A673 (cell line): ENCODE data around the gene SMAD3. TPM values are rescaled to one million over a fixed set of nuclear protein-coding genes. Genes with fewer than 3 reads are reported as not detected.

Experiments
- Bru-seq: library from RNA; stranded (reverse); fragments of 400-500 nt; gene quantifications from one replicate; lab custom pipeline; 2021; lab: Mats Ljungman, UMichigan
- BruChase-seq, 2 experiments: library from RNA; stranded (reverse); fragments of 400-500 nt; gene quantifications; one replicate each; lab custom pipeline; 2021; lab: Mats Ljungman, UMichigan
- BruUV-seq: library from RNA; stranded (reverse); fragments of 400-500 nt; replicated peaks from 2 replicates; lab custom pipeline; 2021; lab: Mats Ljungman, UMichigan
- CTCF ChIA-PET: fragments of 300-600 bp; sonication (Branson Sonifier 250); formaldehyde crosslinking; loops from one replicate; lab custom pipeline; 2022; ENCODE audit warnings: antibody characterized with exemption; lab: Charles Lee
- POLR2A ChIA-PET: fragments of 300-600 bp; sonication (Branson Sonifier 250); formaldehyde crosslinking; loops from one replicate; lab custom pipeline; 2022; ENCODE audit warnings: antibody characterized with exemption; ENCODE audit not compliant: low non-redundant PET; lab: Charles Lee
- DNase-seq: peaks from one replicate; pipeline ENCODE4 v3.0.0-alpha.2; 2015; ENCODE audit warnings: low spot score
- H3K27ac ChIP-seq: fragments of 200-600 bp; sonication (generic); 2 replicates; pipeline ENCODE4 v1.5.1; 2016; ENCODE audit warnings: mixed run types, low read depth, mild to moderate bottlenecking, mixed read lengths, antibody characterized with exemption, low read length; ENCODE audit not compliant: poor library complexity, severe bottlenecking
- H3K27me3 ChIP-seq: fragments of 200-600 bp; sonication (generic); replicated peaks from 2 replicates; pipeline ENCODE4 v1.6.1; 2017; ENCODE audit warnings: mixed run types, low read depth, mild to moderate bottlenecking, mixed read lengths, antibody characterized with exemption, low read length; ENCODE audit not compliant: insufficient read depth, poor library complexity
- H3K36me3 ChIP-seq: fragments of 200-600 bp; sonication (generic); 2 replicates; pipeline ENCODE4 v1.6.1; 2016; ENCODE audit warnings: mixed run types, mild to moderate bottlenecking, mixed read lengths, antibody characterized with exemption, low read length; ENCODE audit not compliant: insufficient read depth, poor library complexity, severe bottlenecking
- H3K4me1 ChIP-seq: fragments of 200-600 bp; sonication (generic); 2 replicates; pipeline ENCODE4 v1.6.1; 2017; ENCODE audit warnings: mixed run types, mild to moderate bottlenecking, mixed read lengths, antibody characterized with exemption, low read length; ENCODE audit not compliant: insufficient read depth, poor library complexity, severe bottlenecking
- H3K4me3 ChIP-seq: fragments of 200-600 bp; sonication (generic); 2 replicates; pipeline ENCODE4 v1.5.1; 2016; ENCODE audit warnings: low read depth, mixed run types, mild to moderate bottlenecking, mixed read lengths, low read length; ENCODE audit not compliant: poor library complexity, severe bottlenecking
- H3K9me3 ChIP-seq: fragments of 200-600 bp; sonication (generic); 2 replicates; pipeline ENCODE4 v1.6.1; 2016; ENCODE audit warnings: mixed run types, low read depth, mild to moderate bottlenecking, mixed read lengths, antibody characterized with exemption, low read length; ENCODE audit not compliant: poor library complexity, severe bottlenecking
- EZH2 ChIP-seq: fragments of 200-600 bp; sonication (generic); IDR thresholded peaks from 2 replicates; pipeline ENCODE4 v1.6.1; 2017; ENCODE audit warnings: borderline replicate concordance, low read depth, mild to moderate bottlenecking, mixed read lengths, antibody characterized with exemption, low read length; ENCODE audit not compliant: poor library complexity, severe bottlenecking
- intact Hi-C: fragments of 100-400 bp; cut with micrococcal nuclease; formaldehyde crosslinking; loops from one replicate; pipeline ENCODE4 v1.10.0; 2022; ENCODE audit not compliant: unreplicated experiment
- long read RNA-seq: library from polyadenylated mRNA; stranded (forward); transcript quantifications from one replicate; pipeline ENCODE4 v2.0.0, GENCODE V29; 2022
- total RNA-seq: library from RNA; stranded (reverse); gene quantifications from 2 replicates; pipeline ENCODE4 v1.2.3, GENCODE V29; 2021
- TF ChIP-seq, protein P1 (sequence below): fragments of 300-800, 200-600 bp; sonication (generic); conservative IDR thresholded peaks from 2 replicates; pipeline ENCODE4 v1.5.1; 2017; ENCODE audit warnings: low read depth, mild to moderate bottlenecking, antibody characterized with exemption, low read length, moderate library complexity, mixed read lengths

SMAD3 gene
- total RNA-seq, result 31.0 and 43.0 TPM in 2 replicates
- Bru-seq, nascent RNA, result percentile 80 among the genes with signal in this experiment
- BruChase-seq, experiment 1, labeled RNA remaining after a 2-hour chase, result percentile 84 among the genes with signal in this experiment
- BruChase-seq, experiment 2, labeled RNA remaining after a 6-hour chase, result percentile 80 among the genes with signal in this experiment
- long read RNA-seq, full-length matches to known transcripts, result 10 of 26 reads
- long read RNA-seq, partial matches to known transcripts, result 9 of 26 reads
- long read RNA-seq, other reads (novel, unspliced or antisense), result 7 of 26 reads

- intact Hi-C loops, result loop anchor here (10.0 kb wide), 1 partner anchor 111 kb away; no protein-coding TSS in a partner anchor
- peak within 1 kb of the TSS; percentile 98 for H3K4me3 ChIP-seq
- H3K9me3 ChIP-seq, result no peaks in the 10 kb centered on the region
- peaks cover 24% of the 10 kb centered on the region for H3K4me1 ChIP-seq
- ChIA-PET CTCF (no interaction called here), POLR2A (no interaction called here)
- BruUV-seq, result no TSS peak
- DNase-seq, result peak; percentile 94
- no peaks in the 10 kb centered on the region for H3K27me3 ChIP-seq
- H3K36me3 ChIP-seq, result no peaks in the 10 kb centered on the region
- peak within 1 kb of the TSS; percentile 86 for H3K27ac ChIP-seq
- TF ChIP-seq, protein P1, sequence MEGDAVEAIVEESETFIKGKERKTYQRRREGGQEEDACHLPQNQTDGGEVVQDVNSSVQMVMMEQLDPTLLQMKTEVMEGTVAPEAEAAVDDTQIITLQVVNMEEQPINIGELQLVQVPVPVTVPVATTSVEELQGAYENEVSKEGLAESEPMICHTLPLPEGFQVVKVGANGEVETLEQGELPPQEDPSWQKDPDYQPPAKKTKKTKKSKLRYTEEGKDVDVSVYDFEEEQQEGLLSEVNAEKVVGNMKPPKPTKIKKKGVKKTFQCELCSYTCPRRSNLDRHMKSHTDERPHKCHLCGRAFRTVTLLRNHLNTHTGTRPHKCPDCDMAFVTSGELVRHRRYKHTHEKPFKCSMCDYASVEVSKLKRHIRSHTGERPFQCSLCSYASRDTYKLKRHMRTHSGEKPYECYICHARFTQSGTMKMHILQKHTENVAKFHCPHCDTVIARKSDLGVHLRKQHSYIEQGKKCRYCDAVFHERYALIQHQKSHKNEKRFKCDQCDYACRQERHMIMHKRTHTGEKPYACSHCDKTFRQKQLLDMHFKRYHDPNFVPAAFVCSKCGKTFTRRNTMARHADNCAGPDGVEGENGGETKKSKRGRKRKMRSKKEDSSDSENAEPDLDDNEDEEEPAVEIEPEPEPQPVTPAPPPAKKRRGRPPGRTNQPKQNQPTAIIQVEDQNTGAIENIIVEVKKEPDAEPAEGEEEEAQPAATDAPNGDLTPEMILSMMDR, result no peak
- TF ChIP-seq EZH2, result no peak
Measured at GRCh38 chr15:67065531-67066005, at the start of gene SMAD3. Gene SMAD3, plus strand, starts transcription at chr15:67065602. Its CDS starts 553 bp downstream, at chr15:67066155.

GRCh38 chr15:67017311-67017710, 48.1 kb upstream of the SMAD3 start:
- BruUV-seq, result no TSS peak
- no peaks in the 10 kb centered on the region for H3K9me3 ChIP-seq
- TF ChIP-seq, protein P1, result no peak
- TF ChIP-seq EZH2, result no peak
- H3K27ac ChIP-seq, result no peak overlapping the region
- intact Hi-C loops, result no loop called here
- POLR2A ChIA-PET, result no interaction called here
- H3K4me1 ChIP-seq, result peaks cover 10% of the 10 kb centered on the region
- H3K27me3 ChIP-seq, result no peaks in the 10 kb centered on the region
- no peak overlapping the region for H3K4me3 ChIP-seq
- H3K36me3 ChIP-seq, result no peaks in the 10 kb centered on the region
- CTCF ChIA-PET, result no interaction called here
- no peak for DNase-seq

DNA sequence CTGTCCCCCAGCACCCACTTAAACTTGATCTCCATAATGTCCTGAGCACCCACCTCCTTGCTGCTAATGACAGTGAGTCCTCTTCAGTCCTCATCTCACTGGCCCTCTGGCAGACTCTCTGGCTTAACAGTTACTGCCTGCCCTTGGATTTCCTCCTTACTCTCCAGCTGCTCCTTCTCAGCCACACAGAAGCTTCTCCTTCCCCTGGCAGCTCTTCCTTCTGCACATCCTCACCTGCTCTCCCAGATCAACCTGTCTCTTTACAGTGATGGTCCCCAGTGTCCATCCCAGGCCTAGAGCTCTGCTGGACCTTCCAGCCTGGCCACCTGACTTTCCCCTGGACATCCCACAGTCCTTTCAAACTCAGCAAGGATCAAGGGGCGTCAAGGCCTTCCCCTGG, 47.4 kb upstream of the SMAD3 start:
- no TSS peak for BruUV-seq
- ChIA-PET POLR2A (no interaction called here), CTCF (no interaction called here)
- no peaks in the 10 kb centered on the region for H3K36me3 ChIP-seq
- no peak for DNase-seq
- H3K27ac ChIP-seq, result no peak overlapping the region
- H3K27me3 ChIP-seq, result no peaks in the 10 kb centered on the region
- intact Hi-C loops, result no loop called here
- no peaks in the 10 kb centered on the region for H3K9me3 ChIP-seq
- peaks cover 10% of the 10 kb centered on the region for H3K4me1 ChIP-seq
- no peak overlapping the region for H3K4me3 ChIP-seq
- TF ChIP-seq, protein P1, result no peak
- TF ChIP-seq EZH2, result no peak
